ENCODE results near the gene MAD1L1. TPM values are rescaled to one million over a fixed set of nuclear protein-coding genes. Genes with fewer than 3 reads are reported as not detected.

Gene MAD1L1
- total RNA-seq, 4 donors from 2014 or later, result 22.3 to 56.6 (median 35.0) TPM

GRCh38 chr7:2202361-2202761 lies 30.4 kb downstream of the MAD1L1 start:
- peaks cover 0 to 33% of the 10 kb centered on the region in 2 donors for H3K36me3 ChIP-seq
- ATAC-seq, result no peak
- H3K9me3 ChIP-seq, result no peaks in the 10 kb centered on the region
- H3K27ac ChIP-seq, result no peak overlapping the region
- H3K4me3 ChIP-seq, result no peak overlapping the region
- 82% methylated on average over 9 of the region's 14 CpGs; no CpG with 5 or more reads in 1 of the 2 donors for WGBS, 2 donors (ENCODE audit: low coverage in 1 of 2)
- no peaks in the 10 kb centered on the region for H3K27me3 ChIP-seq
- TF ChIP-seq, protein P1, sequence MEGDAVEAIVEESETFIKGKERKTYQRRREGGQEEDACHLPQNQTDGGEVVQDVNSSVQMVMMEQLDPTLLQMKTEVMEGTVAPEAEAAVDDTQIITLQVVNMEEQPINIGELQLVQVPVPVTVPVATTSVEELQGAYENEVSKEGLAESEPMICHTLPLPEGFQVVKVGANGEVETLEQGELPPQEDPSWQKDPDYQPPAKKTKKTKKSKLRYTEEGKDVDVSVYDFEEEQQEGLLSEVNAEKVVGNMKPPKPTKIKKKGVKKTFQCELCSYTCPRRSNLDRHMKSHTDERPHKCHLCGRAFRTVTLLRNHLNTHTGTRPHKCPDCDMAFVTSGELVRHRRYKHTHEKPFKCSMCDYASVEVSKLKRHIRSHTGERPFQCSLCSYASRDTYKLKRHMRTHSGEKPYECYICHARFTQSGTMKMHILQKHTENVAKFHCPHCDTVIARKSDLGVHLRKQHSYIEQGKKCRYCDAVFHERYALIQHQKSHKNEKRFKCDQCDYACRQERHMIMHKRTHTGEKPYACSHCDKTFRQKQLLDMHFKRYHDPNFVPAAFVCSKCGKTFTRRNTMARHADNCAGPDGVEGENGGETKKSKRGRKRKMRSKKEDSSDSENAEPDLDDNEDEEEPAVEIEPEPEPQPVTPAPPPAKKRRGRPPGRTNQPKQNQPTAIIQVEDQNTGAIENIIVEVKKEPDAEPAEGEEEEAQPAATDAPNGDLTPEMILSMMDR (IDR thresholded peaks at IDR 0.05), result no peak
- TF ChIP-seq POLR2AphosphoS5 (IDR thresholded peaks at IDR 0.05) (no peak), POLR2A (IDR thresholded peaks at IDR 0.05) (no peak), EP300 (IDR thresholded peaks at IDR 0.05) (no peak)
- peaks cover 0 to 45% (median 14%) of the 10 kb centered on the region in 3 donors for H3K4me1 ChIP-seq

DNA sequence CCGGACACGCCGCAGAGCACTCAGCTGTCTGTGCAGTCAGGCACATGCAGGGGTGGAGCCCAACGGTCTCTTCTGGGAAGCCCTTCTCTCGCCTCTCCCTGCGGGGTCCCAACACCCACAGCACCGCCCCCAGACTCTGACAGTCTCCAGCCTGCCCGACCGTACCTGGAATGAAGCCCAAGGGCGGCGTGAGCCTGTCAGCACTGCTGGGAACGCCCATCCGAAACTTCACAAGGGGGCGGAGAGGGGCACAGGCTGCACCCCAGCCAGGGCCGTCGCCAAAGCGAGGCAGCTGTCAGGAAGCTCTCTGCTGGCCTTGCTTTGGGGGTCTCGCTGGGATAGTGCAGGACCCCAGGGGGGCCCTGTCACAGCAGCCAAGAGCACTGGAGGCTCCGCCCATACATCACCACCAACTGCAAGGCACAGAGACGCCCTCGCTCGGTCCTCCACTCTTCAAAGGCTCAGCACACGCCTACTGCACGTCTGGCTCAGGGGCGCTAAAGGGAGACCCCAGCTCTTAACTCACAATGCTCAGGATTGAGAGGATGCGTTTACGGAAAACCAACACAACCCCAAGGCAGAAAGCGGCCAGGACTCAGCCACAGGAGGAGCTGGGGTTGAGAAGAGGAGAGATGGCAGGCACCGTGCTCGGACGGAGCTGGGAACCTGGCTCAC lies 30.9 kb downstream of the MAD1L1 start:
- H3K27me3 ChIP-seq, result no peaks in the 10 kb centered on the region
- peaks cover 0 to 46% (median 14%) of the 10 kb centered on the region in 3 donors for H3K4me1 ChIP-seq
- H3K9me3 ChIP-seq, result no peaks in the 10 kb centered on the region
- H3K4me3 ChIP-seq, result no peak overlapping the region
- TF ChIP-seq, protein P1 (IDR thresholded peaks at IDR 0.05), result no peak
- TF ChIP-seq POLR2A (IDR thresholded peaks at IDR 0.05) (no peak), EP300 (IDR thresholded peaks at IDR 0.05) (no peak), POLR2AphosphoS5 (IDR thresholded peaks at IDR 0.05) (no peak)
- peaks cover 0 to 33% of the 10 kb centered on the region in 2 donors for H3K36me3 ChIP-seq
- no peak overlapping the region for H3K27ac ChIP-seq
- no peak for ATAC-seq
- 80% methylated on average over 1 of the region's 31 CpGs; no CpG with 5 or more reads in 1 of the 2 donors for WGBS, 2 donors (ENCODE audit: low coverage in 1 of 2)

DNA sequence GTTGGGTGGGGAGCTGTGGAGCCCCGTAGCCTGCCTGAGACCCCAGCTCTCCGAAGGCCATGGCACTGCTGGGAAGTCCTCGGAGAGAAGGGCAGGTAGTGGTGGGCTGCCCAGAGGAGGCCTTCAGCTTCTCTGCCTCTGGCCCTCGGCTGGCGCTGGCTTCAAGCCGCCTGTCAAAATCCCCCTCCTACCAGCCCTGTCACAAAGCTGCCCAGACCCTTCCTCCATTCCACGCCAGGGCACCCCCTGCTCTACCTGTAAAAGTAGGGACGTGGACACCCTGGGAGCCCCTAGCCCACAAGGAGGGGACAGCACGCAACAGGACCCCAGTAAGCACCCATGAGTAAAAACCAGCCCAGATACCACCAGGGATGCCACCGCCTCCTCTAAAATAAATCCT lies 31.6 kb downstream of the MAD1L1 start:
- H3K36me3 ChIP-seq, result peaks cover 0 to 40% of the 10 kb centered on the region in 2 donors
- TF ChIP-seq POLR2A (IDR thresholded peaks at IDR 0.05), result no peak
- ATAC-seq, result no peak

DNA sequence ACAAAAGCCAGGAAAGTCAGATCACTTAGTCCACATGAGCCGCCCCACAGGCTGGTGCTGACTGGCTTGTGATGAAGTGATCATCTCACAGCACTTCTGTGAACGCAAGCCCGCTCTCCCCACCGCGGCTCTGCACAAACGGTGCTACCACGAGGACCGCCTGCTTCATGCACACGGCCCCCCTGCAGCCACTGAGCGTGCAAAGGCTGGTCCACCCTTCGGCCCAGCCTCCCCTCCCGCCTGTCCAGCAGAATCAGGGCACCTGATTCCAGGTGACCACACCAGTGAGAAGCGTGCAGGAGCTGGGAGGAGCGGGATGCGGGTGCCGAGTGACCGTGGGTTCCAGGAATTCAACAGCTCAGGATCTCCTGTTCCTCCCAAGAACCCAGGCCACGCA lies 32.2 kb downstream of the MAD1L1 start:
- 93% methylated on average over 8 of the region's 18 CpGs; no CpG with 5 or more reads in 1 of the 2 donors for WGBS, 2 donors (ENCODE audit: low coverage in 1 of 2)
- peaks cover 0 to 43% (median 14%) of the 10 kb centered on the region in 3 donors for H3K4me1 ChIP-seq
- no peak overlapping the region for H3K4me3 ChIP-seq
- ATAC-seq, result no peak
- peaks cover 0 to 4% (median 0%) of the 10 kb centered on the region in 3 donors for H3K9me3 ChIP-seq
- no peaks in the 10 kb centered on the region for H3K27me3 ChIP-seq
- TF ChIP-seq, protein P1 (IDR thresholded peaks at IDR 0.05), result no peak
- no peak for TF ChIP-seq EP300 (IDR thresholded peaks at IDR 0.05)
- TF ChIP-seq POLR2AphosphoS5 (IDR thresholded peaks at IDR 0.05), result no peak
- no peak for TF ChIP-seq POLR2A (IDR thresholded peaks at IDR 0.05)
- peaks cover 0 to 45% of the 10 kb centered on the region in 2 donors for H3K36me3 ChIP-seq
- no peak overlapping the region for H3K27ac ChIP-seq

More for the DNA sequence above, 31.6 kb downstream of the MAD1L1 start:
- no peaks in the 10 kb centered on the region for H3K27me3 ChIP-seq
- H3K4me1 ChIP-seq, result peaks cover 0 to 46% (median 14%) of the 10 kb centered on the region in 3 donors
- H3K9me3 ChIP-seq, result no peaks in the 10 kb centered on the region
- WGBS, 2 donors (ENCODE audit: low coverage in 1 of 2), result no CpG with 5 or more reads among the region's 10 CpGs
- H3K27ac ChIP-seq, result no peak overlapping the region
- no peak overlapping the region for H3K4me3 ChIP-seq

DNA sequence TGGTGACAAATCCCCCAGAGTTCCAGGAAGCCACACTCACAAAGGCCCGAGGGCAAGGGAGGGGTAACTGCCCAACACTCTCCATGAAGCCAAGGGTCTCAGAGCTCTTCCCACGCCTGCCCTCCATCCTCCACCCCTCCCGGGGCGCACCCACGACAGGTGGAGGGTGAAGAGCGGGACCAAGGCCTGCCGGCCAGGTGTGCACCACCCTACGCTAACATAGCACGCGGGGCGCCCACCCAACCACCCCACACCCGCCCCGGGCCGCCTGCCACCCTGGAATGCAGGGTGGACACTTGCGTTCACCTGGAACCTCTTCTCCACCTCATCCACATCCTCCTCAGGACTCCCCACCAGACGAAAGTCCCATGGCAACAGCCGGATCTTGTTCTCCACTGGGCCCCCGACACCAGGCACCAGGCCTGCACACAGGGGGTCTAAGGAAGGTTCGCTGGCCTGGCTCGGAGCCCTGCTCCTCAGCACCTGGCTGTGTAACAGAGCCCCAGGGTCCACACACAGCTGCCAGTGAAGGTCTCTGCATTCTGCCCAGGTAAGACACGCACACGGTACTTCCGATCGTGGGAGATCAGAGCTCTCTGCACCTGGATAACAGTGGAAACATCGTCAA lies 32.7 kb downstream of the MAD1L1 start:
- WGBS, 2 donors (ENCODE audit: low coverage in 1 of 2), result 66 to 96% methylated on average over 2 to 5 of the region's 25 CpGs
- TF ChIP-seq EP300 (IDR thresholded peaks at IDR 0.05), result no peak
- no peak for TF ChIP-seq POLR2AphosphoS5 (IDR thresholded peaks at IDR 0.05)
- TF ChIP-seq, protein P1 (IDR thresholded peaks at IDR 0.05), result no peak
- no peak for TF ChIP-seq POLR2A (IDR thresholded peaks at IDR 0.05)
- peaks cover 0 to 8% (median 0%) of the 10 kb centered on the region in 3 donors for H3K9me3 ChIP-seq
- H3K27me3 ChIP-seq, result no peaks in the 10 kb centered on the region
- H3K27ac ChIP-seq, result no peak overlapping the region
- peaks cover 0 to 37% (median 10%) of the 10 kb centered on the region in 3 donors for H3K4me1 ChIP-seq
- no peak overlapping the region for H3K4me3 ChIP-seq
- peaks cover 0 to 50% of the 10 kb centered on the region in 2 donors for H3K36me3 ChIP-seq
- ATAC-seq, result no peak
